ENCODE data around the gene MYCL. TPM values are rescaled to one million over a fixed set of nuclear protein-coding genes. Genes with fewer than 3 reads are reported as not detected.

Gene MYCL
- total RNA-seq, 1 experiment from 2014 or later = 2.0 TPM

DNA sequence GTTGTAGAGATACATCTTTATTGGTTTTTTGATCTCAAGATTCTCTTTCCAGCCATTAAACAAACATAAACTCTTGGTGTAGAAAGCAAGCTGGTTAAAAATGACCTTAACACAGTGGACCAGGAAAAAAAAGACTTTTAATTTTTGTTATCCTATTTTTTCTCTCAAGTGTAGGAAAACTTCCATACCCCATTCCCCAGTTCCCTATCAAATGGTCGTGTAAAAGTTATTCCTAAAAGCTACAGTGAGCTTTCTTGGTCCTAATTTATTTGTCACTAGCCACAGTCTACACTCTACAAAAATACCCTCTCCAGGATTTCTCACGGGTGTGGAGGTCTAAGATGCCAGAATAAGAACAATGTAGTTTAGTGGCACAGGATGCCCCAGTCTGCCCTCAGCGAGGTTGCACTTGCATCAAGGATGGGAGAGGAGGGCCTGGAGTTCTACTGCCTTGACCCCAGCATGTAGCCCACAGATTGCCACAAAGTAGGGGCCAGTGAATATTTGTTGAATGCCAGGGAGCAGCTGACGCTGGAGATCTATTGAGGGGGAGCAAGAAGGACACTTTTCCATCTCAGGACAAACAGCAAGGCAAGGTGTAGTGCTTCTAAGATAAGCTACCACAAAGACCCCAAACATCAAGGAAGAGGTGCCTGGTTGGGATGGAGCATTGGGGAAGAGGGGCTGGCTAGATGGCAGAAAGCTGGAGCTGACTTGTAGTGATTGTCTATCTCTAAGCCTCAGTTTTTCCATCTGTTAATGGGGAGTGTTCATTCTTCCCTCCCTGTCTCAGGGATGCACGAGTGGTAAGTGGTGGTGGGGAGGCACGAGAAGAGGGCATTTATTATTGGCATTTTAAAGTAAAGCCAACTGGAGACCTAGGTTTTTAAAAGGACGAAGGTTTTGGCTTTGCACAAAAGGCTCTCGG lies 1.8 kb downstream of the MYCL start:
- Histone ChIP-seq H3K4me3 (ENCODE audit: low read depth in 2 of 2, low read length in 2 of 2) (no peak overlapping the region), H3K27ac (ENCODE audit: low read length) (no peak overlapping the region), H3K36me3 (ENCODE audit: control insufficient read depth, insufficient read depth, low read length) (no peaks in the 10 kb centered on the region), H3K9me3 (ENCODE audit: control insufficient read depth, insufficient read depth, low read depth, low read length) (no peaks in the 10 kb centered on the region), H3K4me1 (ENCODE audit: control insufficient read depth, insufficient read depth, low read length) (peaks cover 9% of the 10 kb centered on the region), H3K27me3 (ENCODE audit: control insufficient read depth, insufficient read depth, low read length) (peaks cover 18% of the 10 kb centered on the region)
- CTCF ChIA-PET = no interaction called here
- TF ChIP-seq SIN3A (IDR thresholded peaks at IDR 0.05; ENCODE audit: borderline replicate concordance, insufficient read depth, low read depth, low read length) (no peak), POLR2AphosphoS5 (IDR thresholded peaks at IDR 0.05; ENCODE audit: low read depth, low read length) (no peak), TCF7L2 (IDR thresholded peaks at IDR 0.05; ENCODE audit: low read depth, low read length) (no peak)
- TF ChIP-seq, protein P1, sequence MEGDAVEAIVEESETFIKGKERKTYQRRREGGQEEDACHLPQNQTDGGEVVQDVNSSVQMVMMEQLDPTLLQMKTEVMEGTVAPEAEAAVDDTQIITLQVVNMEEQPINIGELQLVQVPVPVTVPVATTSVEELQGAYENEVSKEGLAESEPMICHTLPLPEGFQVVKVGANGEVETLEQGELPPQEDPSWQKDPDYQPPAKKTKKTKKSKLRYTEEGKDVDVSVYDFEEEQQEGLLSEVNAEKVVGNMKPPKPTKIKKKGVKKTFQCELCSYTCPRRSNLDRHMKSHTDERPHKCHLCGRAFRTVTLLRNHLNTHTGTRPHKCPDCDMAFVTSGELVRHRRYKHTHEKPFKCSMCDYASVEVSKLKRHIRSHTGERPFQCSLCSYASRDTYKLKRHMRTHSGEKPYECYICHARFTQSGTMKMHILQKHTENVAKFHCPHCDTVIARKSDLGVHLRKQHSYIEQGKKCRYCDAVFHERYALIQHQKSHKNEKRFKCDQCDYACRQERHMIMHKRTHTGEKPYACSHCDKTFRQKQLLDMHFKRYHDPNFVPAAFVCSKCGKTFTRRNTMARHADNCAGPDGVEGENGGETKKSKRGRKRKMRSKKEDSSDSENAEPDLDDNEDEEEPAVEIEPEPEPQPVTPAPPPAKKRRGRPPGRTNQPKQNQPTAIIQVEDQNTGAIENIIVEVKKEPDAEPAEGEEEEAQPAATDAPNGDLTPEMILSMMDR (IDR thresholded peaks at IDR 0.05) = no peak
- TF ChIP-seq, protein P2, sequence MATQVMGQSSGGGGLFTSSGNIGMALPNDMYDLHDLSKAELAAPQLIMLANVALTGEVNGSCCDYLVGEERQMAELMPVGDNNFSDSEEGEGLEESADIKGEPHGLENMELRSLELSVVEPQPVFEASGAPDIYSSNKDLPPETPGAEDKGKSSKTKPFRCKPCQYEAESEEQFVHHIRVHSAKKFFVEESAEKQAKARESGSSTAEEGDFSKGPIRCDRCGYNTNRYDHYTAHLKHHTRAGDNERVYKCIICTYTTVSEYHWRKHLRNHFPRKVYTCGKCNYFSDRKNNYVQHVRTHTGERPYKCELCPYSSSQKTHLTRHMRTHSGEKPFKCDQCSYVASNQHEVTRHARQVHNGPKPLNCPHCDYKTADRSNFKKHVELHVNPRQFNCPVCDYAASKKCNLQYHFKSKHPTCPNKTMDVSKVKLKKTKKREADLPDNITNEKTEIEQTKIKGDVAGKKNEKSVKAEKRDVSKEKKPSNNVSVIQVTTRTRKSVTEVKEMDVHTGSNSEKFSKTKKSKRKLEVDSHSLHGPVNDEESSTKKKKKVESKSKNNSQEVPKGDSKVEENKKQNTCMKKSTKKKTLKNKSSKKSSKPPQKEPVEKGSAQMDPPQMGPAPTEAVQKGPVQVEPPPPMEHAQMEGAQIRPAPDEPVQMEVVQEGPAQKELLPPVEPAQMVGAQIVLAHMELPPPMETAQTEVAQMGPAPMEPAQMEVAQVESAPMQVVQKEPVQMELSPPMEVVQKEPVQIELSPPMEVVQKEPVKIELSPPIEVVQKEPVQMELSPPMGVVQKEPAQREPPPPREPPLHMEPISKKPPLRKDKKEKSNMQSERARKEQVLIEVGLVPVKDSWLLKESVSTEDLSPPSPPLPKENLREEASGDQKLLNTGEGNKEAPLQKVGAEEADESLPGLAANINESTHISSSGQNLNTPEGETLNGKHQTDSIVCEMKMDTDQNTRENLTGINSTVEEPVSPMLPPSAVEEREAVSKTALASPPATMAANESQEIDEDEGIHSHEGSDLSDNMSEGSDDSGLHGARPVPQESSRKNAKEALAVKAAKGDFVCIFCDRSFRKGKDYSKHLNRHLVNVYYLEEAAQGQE (IDR thresholded peaks at IDR 0.05; ENCODE audit: insufficient read depth in 1 of 2, low read depth in 2 of 2, low read length in 1 of 2) = no peak
- intact Hi-C loops (cut with micrococcal nuclease; ENCODE audit: unreplicated experiment) = loop anchor here (5.0 kb wide), 1 partner anchor 83 kb away; no protein-coding TSS in a partner anchor
- ATAC-seq (no peak), DNase-seq (ENCODE audit: low read depth, low spot score) (no peak)
- in situ Hi-C loops (cut with HindIII; ENCODE audit: low pct_unique_long_range_greater_than_20kb, low sequenced_read_pairs) = no loop called here
- POLR2A ChIA-PET = interaction anchor here (0.5 to 0.9 kb wide), 2 partner anchors 53 to 79 kb away, joined by 3 to 4 read pairs; no protein-coding TSS in a partner anchor
- BruUV-seq (replicated peaks) = no TSS peak

DNA sequence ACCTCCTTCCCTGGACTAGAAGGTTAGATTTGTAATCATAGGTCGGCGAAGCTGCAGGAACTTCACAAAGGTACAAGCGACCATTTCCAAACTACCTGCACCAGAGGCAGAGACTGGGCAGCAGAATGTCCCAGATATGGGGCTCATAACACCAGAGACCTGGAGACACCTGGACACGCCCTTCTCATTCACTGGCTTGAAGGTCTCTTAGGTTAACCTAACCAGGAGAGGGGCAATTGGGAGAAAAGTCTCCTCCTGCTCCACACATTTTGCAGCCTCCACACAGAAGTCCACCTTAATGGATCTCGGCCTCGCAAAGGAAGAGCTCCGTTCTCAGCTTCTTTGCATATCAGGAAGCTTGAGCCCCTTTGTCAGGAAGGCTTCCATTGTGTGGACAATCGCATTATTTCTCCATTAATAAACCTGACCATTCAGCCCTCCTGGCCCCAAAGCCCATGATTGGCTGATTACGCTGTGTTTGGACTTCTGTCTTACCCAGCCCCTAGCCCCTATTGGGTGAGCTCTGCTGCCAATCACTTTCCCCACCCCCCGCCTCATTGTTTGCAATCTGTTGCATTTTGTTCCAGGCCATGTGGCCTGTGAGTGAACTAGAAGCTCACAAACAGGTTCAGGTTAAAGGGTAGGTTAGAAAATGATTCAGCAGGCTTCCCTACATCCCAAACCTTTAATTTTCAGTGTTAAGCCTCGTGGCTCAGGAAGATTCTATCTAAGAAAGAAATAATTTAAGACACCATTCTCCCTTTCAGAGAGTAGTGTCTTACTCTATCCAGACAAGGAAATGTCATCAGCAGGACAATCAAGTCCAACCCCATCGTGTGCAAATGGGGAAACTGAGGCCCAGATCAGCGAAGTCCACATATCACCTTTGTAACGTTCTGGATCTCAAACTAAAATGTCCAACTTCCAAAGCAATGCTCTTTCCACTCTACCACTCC lies 2.8 kb downstream of the MYCL start:
- ATAC-seq (no peak), DNase-seq (ENCODE audit: low read depth, low spot score) (no peak)
- Histone ChIP-seq H3K27ac (ENCODE audit: low read length) (no peak overlapping the region), H3K9me3 (ENCODE audit: control insufficient read depth, insufficient read depth, low read depth, low read length) (no peaks in the 10 kb centered on the region), H3K4me1 (ENCODE audit: control insufficient read depth, insufficient read depth, low read length) (peaks cover 9% of the 10 kb centered on the region), H3K27me3 (ENCODE audit: control insufficient read depth, insufficient read depth, low read length) (peaks cover 18% of the 10 kb centered on the region), H3K36me3 (ENCODE audit: control insufficient read depth, insufficient read depth, low read length) (no peaks in the 10 kb centered on the region), H3K4me3 (ENCODE audit: low read depth in 2 of 2, low read length in 2 of 2) (no peak overlapping the region)
- in situ Hi-C loops (cut with HindIII; ENCODE audit: low pct_unique_long_range_greater_than_20kb, low sequenced_read_pairs) (no loop called here), intact Hi-C loops (cut with micrococcal nuclease; ENCODE audit: unreplicated experiment) (no loop called here)
- ChIA-PET CTCF (no interaction called here), POLR2A (interaction anchor here (0.9 kb wide), 1 partner anchor 52 kb away, joined by 4 read pairs; no protein-coding TSS in a partner anchor)
- TF ChIP-seq TCF7L2 (IDR thresholded peaks at IDR 0.05; ENCODE audit: low read depth, low read length) (no peak), SIN3A (IDR thresholded peaks at IDR 0.05; ENCODE audit: borderline replicate concordance, insufficient read depth, low read depth, low read length) (no peak), POLR2AphosphoS5 (IDR thresholded peaks at IDR 0.05; ENCODE audit: low read depth, low read length) (no peak)
- TF ChIP-seq, protein P1 (IDR thresholded peaks at IDR 0.05) = no peak
- TF ChIP-seq, protein P2 (IDR thresholded peaks at IDR 0.05; ENCODE audit: insufficient read depth in 1 of 2, low read depth in 2 of 2, low read length in 1 of 2) = no peak
- BruUV-seq (replicated peaks) = no TSS peak

Data from Panc1 (cell line).